Measurements from ENCODE around the gene MEOX1.

GRCh38 chr17:43627653-43628052, 34.1 kb downstream of the MEOX1 start:
- TF ChIP-seq TEAD4 (IDR thresholded peaks at IDR 0.05; ENCODE audit: low read depth, low read length) = no peak
- TF ChIP-seq CTCF (IDR thresholded peaks at IDR 0.05; ENCODE audit: control extremely low read depth in 1 of 3, insufficient read depth in 1 of 3, low read depth in 1 of 3, low read length in 3 of 3) = no peak
- TF ChIP-seq CEBPB (IDR thresholded peaks at IDR 0.05; ENCODE audit: low read depth, low read length) = no peak
- no peak for TF ChIP-seq USF2 (IDR thresholded peaks at IDR 0.05; ENCODE audit: low read length)
- no peak for TF ChIP-seq RXRA (IDR thresholded peaks at IDR 0.05; ENCODE audit: insufficient read depth, low read depth, low read length)
- no peak for TF ChIP-seq RFX5 (IDR thresholded peaks at IDR 0.05; ENCODE audit: borderline replicate concordance, low read depth, low read length)
- no peak for TF ChIP-seq KDM1A (IDR thresholded peaks at IDR 0.05; ENCODE audit: borderline replicate concordance, low read length)
- TF ChIP-seq CBX8 (IDR thresholded peaks at IDR 0.05; ENCODE audit: borderline replicate concordance, low read depth, low read length) = no peak
- TF ChIP-seq NRF1 (IDR thresholded peaks at IDR 0.05; ENCODE audit: low read depth, low read length) = no peak
- TF ChIP-seq GABPA (IDR thresholded peaks at IDR 0.05; ENCODE audit: borderline replicate concordance, insufficient read depth, low read length) = no peak
- no peak for TF ChIP-seq EP300 (IDR thresholded peaks at IDR 0.05; ENCODE audit: borderline replicate concordance in 1 of 2, low read depth in 2 of 2, low read length in 2 of 2)
- no peak for TF ChIP-seq POLR2AphosphoS5 (IDR thresholded peaks at IDR 0.05; ENCODE audit: low read depth, low read length)
- TF ChIP-seq TAF1 (IDR thresholded peaks at IDR 0.05; ENCODE audit: low read depth, low read length) = no peak
